ENCODE data around the gene NCS1.

NCS1 gene

GRCh38 chr9:130147910-130148309, 24.3 kb upstream of the NCS1 start:
- DNase-seq: no peak

GRCh38 chr9:130149031-130149430, 23.2 kb upstream of the NCS1 start:
- no peak for DNase-seq

- no peak for DNase-seq
Measured at GRCh38 chr9:130149654-130150286, 22.4 kb upstream of the NCS1 start.

GRCh38 chr9:130150779-130151382, 21.3 kb upstream of the NCS1 start:
- no peak for DNase-seq

GRCh38 chr9:130154816-130155215, 17.4 kb upstream of the NCS1 start:
- DNase-seq: no peak

GRCh38 chr9:130155647-130156046, 16.6 kb upstream of the NCS1 start:
- DNase-seq: no peak

- DNase-seq: no peak
Measured at GRCh38 chr9:130156672-130157071, 15.5 kb upstream of the NCS1 start.

- no peak for DNase-seq
Measured at GRCh38 chr9:130157079-130157478, 15.1 kb upstream of the NCS1 start.

GRCh38 chr9:130158001-130158400, 14.2 kb upstream of the NCS1 start:
- DNase-seq: peak; percentile 36 to 62

GRCh38 chr9:130159057-130159456, 13.1 kb upstream of the NCS1 start:
- no peak for DNase-seq

GRCh38 chr9:130159915-130160670, 12.1 kb upstream of the NCS1 start:
- no peak for DNase-seq

GRCh38 chr9:130160862-130161470, 11.2 kb upstream of the NCS1 start:
- no peak for DNase-seq

- no peak for DNase-seq
Measured at GRCh38 chr9:130165579-130165978, 6.6 kb upstream of the NCS1 start.

GRCh38 chr9:130166399-130166798, 5.8 kb upstream of the NCS1 start:
- DNase-seq: no peak

- DNase-seq: no peak
Measured at GRCh38 chr9:130167927-130168326, 4.3 kb upstream of the NCS1 start.

GRCh38 chr9:130171226-130172148, 717 bp upstream of the NCS1 start:
- no peak for DNase-seq

- peak; percentile 52 to 86 for DNase-seq
Measured at GRCh38 chr9:130172858-130173665, 858 bp downstream of the NCS1 start.

- DNase-seq: no peak
Measured at GRCh38 chr9:130173666-130173983, 1.4 kb downstream of the NCS1 start.

- DNase-seq: no peak
Measured at GRCh38 chr9:130174025-130174424, 1.8 kb downstream of the NCS1 start.

GRCh38 chr9:130174920-130175321, 2.7 kb downstream of the NCS1 start:
- DNase-seq: no peak

- no peak for DNase-seq
Measured at GRCh38 chr9:130175355-130175754, 3.2 kb downstream of the NCS1 start.

- DNase-seq: no peak
Measured at GRCh38 chr9:130176760-130177159, 4.6 kb downstream of the NCS1 start.
